Measurements from ENCODE around the gene CEP85L.

DNA sequence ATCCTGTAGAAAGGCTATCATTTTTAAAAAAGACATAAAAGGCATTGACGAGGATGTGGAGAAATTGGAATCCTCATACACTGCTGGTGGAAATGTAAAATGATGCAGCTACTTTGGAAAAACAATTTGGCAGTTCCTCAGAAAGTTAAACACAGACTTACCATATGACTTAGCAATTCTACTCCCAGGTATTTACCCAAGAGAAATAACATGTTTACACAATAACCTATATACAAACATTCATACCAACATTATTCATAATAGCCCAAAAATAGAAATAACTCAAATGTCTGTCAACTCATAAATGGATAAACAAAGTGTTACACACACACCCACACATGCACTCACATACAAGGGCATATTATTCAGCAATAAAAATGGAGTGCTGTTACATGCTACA, 23.4 kb upstream of the CEP85L start:
- TF ChIP-seq, protein P1, sequence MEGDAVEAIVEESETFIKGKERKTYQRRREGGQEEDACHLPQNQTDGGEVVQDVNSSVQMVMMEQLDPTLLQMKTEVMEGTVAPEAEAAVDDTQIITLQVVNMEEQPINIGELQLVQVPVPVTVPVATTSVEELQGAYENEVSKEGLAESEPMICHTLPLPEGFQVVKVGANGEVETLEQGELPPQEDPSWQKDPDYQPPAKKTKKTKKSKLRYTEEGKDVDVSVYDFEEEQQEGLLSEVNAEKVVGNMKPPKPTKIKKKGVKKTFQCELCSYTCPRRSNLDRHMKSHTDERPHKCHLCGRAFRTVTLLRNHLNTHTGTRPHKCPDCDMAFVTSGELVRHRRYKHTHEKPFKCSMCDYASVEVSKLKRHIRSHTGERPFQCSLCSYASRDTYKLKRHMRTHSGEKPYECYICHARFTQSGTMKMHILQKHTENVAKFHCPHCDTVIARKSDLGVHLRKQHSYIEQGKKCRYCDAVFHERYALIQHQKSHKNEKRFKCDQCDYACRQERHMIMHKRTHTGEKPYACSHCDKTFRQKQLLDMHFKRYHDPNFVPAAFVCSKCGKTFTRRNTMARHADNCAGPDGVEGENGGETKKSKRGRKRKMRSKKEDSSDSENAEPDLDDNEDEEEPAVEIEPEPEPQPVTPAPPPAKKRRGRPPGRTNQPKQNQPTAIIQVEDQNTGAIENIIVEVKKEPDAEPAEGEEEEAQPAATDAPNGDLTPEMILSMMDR (IDR thresholded peaks at IDR 0.05): no peak
- no peak for TF ChIP-seq POLR2A (IDR thresholded peaks at IDR 0.05)
